GM18511 (cell line): Measurements from ENCODE around the gene B3GNT7.
A peak's percentile ranks its signal among the peaks of the same experiment; 100 is the strongest.
"Not testable (repeated sequence)": the region's sequence is repeated elsewhere in the genome, so short reads cannot be mapped to it uniquely, and the experiment has no call there.

ENCODE experiments used
- ATAC-seq: cut with Tn5 transposase; IDR thresholded peaks from one replicate; pipeline ENCODE4 v1.9.1; 2021; ENCODE audit warnings: mild to moderate bottlenecking, moderate library complexity; ENCODE audit not compliant: unreplicated experiment

Gene B3GNT7, protein sequence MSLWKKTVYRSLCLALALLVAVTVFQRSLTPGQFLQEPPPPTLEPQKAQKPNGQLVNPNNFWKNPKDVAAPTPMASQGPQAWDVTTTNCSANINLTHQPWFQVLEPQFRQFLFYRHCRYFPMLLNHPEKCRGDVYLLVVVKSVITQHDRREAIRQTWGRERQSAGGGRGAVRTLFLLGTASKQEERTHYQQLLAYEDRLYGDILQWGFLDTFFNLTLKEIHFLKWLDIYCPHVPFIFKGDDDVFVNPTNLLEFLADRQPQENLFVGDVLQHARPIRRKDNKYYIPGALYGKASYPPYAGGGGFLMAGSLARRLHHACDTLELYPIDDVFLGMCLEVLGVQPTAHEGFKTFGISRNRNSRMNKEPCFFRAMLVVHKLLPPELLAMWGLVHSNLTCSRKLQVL

GRCh38 chr2:231395188-231396057 lies at the start of gene B3GNT7:
B3GNT7 (plus strand) TSS chr2:231395710; CDS start chr2:231395804, 94 bp downstream.
- no peak for ATAC-seq

GRCh38 chr2:231347081-231347480 lies 48.4 kb upstream of the B3GNT7 start:
- no peak for ATAC-seq

- no peak for ATAC-seq
Observed at GRCh38 chr2:231347638-231348037, 47.9 kb upstream of the B3GNT7 start.

- no peak for ATAC-seq
Observed at GRCh38 chr2:231348173-231348572, 47.3 kb upstream of the B3GNT7 start.

GRCh38 chr2:231348704-231349373 lies 46.7 kb upstream of the B3GNT7 start:
- no peak for ATAC-seq

DNA sequence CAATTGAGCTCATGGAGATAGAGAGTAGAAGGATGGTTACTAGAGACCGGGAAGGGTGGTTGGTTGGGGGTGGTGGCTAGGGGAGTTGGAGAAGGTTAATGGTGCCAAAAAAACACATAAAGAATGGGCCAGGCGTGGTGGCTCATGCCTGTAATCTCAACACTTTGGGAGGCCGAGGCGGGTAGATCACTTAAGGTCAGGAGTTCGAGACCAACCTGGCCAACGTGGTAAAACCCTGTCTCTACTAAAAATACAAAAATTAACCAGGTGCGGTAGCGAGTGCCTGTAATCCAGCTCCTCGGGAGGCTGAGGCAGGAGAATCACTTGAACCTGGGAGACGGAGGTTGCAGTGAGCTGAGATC lies 46.2 kb upstream of the B3GNT7 start:
- ATAC-seq: not testable (repeated sequence)

DNA sequence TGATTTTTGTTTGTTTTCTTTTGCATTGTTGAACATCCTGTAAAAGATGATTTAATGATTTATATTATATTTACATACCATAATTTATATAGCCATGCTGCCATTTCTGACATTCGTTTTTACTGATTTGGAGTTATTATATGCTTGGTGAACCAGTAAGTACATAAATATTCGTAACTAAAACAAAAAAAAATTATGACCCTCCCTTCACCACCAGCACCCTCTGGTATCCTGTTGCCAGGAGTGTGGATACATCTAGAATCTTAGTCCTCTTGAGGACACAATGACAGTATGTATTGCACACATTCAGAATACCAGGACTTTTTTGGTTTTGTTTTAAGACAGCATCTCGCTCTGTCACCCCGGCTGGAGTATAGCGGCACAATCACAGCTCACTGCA lies 43.9 kb upstream of the B3GNT7 start:
- no peak for ATAC-seq

GRCh38 chr2:231353469-231353868 lies 42.0 kb upstream of the B3GNT7 start:
- ATAC-seq: no peak

- no peak for ATAC-seq
Observed at GRCh38 chr2:231355508-231356465, 39.7 kb upstream of the B3GNT7 start.

GRCh38 chr2:231356466-231356844 lies 39.1 kb upstream of the B3GNT7 start:
- no peak for ATAC-seq

GRCh38 chr2:231357048-231357447 lies 38.5 kb upstream of the B3GNT7 start:
- no peak for ATAC-seq

DNA sequence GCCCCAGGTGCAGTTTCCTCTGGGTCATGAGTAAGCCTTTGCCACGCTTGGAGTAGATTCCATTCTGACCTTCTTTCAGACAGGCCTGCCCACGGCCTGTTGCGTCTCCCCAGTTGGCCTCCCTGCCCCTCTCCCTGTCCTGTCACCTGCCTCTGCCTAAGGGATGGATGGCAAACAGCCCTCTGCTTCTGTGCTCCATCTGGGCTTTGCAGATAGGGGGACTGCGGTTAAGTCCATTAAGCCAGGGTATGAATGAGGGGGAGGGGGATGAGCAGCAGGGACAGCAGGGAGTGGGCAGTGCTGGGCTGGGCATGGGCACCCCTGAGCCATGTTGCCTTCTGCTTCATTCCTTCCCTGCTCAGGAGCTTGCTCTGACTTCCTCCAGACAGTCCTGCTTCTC lies 37.6 kb upstream of the B3GNT7 start:
- ATAC-seq: no peak

DNA sequence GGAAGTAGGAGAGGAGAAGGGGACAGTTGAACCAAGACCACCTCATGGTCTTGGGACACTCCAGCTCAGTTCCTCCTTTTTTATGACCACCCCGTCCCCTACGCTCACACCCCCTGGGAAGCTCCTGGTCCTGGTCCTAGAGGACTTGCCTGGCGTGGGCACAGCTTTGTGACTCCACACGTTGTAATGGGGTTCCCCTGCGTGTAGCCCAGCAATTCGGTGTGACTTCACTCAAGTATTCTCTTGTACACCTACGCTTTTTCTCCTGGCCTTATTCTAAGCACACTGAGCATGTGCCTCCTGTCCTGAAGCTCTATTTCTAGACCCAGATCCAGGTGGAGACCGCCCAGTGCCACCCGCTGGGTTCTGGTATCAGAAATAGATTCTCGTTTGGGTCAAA lies 36.1 kb upstream of the B3GNT7 start:
- no peak for ATAC-seq

- no peak for ATAC-seq
Observed at GRCh38 chr2:231359948-231360347, 35.6 kb upstream of the B3GNT7 start.

DNA sequence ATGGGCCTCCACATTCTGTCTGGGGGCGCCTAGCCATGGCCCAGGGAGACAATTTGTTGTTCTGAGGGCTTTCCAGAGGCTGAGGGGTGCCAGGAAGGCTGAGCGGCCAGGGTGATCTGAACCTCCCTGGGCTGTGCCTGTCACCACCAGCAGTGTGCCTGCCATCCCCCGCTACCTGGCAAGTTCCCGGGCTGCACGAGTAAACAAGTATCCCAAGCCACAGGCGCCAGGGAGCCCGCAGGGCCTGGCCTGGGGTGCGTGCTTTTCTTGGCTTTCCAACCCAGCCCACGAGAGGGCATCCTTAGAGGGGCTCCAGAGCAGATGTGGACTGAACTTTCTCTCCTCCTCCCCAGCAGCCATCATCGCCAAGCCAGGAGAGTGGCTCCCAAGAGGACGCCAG lies 35.1 kb upstream of the B3GNT7 start:
- ATAC-seq: no peak

DNA sequence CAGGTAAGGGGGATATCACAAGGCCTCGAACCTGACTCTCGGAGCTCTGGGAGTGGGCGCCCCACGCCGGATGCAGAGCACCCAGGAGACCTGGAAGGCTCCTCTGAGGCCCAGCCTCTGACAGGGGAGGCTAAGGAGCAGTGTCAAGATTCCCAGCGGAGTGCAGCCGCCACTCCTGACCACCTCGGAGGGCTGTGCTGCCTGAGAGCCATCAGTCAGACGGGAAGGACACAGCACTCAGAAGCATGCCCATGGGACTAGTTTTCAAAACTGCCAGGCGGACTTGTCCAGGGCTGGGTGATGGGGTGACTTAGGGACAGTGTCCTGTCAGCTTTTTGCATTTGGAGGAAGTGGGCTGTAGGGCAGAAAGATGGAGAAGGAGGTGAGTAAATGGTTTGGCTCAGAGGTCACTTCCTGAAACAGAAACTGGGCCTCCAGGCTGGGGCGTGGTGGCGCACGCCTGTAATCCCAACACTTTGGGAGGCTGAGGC lies 34.6 kb upstream of the B3GNT7 start:
- ATAC-seq: no peak

GRCh38 chr2:231361701-231362554 lies 33.6 kb upstream of the B3GNT7 start:
- peak; percentile 96 for ATAC-seq

- ATAC-seq: peak; percentile 16
Observed at GRCh38 chr2:231362555-231363184, 32.8 kb upstream of the B3GNT7 start.

- ATAC-seq: no peak
Observed at GRCh38 chr2:231364061-231364460, 31.4 kb upstream of the B3GNT7 start.
